ENCODE results near the gene SCAF4. TPM values are rescaled to one million over a fixed set of nuclear protein-coding genes. Genes with fewer than 3 reads are reported as not detected.

The SCAF4 gene
- total and polyA plus RNA-seq, 2 of the 8 experiments (the other 6 are each of a cell fraction or from before 2014, with no cell fraction given), result 28.9 to 55.1 TPM

DNA sequence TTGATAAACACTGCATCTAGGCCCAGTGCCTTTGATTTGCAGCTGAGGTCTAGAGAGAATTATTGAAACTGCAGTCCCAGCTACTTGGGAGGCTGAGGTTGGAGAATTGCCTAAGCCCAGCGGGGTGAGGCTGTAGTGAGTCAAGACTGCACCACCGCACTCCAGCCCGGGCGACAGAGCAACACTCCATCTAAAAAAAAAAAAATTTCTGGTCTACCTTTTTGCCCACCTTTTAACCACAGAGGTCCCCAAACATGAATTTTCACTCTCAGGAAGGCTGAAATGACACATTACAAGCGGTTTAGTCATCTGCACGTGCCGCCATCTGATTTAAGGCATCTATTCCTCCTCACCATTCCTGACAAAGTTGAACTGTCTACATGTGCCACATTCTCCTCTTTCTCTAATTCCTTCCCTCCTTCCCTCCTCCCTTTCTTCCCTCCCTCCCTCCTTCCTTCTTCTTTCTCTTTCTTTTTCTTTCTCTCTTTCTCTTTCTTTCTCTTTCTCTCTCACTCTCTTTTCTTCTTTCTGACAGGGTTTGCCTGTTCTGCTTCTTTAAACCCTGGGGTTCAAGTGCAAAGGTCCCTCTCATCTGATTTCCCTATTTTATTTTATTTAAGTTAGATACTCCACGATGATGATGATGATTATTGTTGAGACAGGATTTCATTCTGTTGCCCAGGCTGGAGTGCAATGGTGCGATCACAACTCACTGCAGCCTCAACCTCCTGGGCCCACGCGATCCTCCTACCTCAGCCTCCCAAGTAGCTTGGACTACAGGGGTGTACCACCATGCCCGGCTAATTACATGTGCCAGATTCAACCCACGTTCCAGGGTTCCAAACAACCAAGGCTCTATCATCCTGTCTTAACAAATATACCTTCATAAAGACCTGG is 75.5 kb downstream of the SCAF4 start:
- H2AFZ ChIP-seq (ENCODE audit: low read length), result no peak overlapping the region
- no peak for TF ChIP-seq NANOG (IDR thresholded peaks at IDR 0.05; ENCODE audit: insufficient read depth, low read depth, low read length, poor library complexity, severe bottlenecking)
- TF ChIP-seq, protein P1, sequence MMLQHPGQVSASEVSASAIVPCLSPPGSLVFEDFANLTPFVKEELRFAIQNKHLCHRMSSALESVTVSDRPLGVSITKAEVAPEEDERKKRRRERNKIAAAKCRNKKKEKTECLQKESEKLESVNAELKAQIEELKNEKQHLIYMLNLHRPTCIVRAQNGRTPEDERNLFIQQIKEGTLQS (IDR thresholded peaks at IDR 0.05; ENCODE audit: insufficient read depth, low read depth, low read length), result no peak
- TF ChIP-seq, protein P2, sequence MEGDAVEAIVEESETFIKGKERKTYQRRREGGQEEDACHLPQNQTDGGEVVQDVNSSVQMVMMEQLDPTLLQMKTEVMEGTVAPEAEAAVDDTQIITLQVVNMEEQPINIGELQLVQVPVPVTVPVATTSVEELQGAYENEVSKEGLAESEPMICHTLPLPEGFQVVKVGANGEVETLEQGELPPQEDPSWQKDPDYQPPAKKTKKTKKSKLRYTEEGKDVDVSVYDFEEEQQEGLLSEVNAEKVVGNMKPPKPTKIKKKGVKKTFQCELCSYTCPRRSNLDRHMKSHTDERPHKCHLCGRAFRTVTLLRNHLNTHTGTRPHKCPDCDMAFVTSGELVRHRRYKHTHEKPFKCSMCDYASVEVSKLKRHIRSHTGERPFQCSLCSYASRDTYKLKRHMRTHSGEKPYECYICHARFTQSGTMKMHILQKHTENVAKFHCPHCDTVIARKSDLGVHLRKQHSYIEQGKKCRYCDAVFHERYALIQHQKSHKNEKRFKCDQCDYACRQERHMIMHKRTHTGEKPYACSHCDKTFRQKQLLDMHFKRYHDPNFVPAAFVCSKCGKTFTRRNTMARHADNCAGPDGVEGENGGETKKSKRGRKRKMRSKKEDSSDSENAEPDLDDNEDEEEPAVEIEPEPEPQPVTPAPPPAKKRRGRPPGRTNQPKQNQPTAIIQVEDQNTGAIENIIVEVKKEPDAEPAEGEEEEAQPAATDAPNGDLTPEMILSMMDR (IDR thresholded peaks at IDR 0.05; ENCODE audit: control extremely low read depth in 1 of 3, insufficient read depth in 1 of 3, low read depth in 1 of 3, low read length in 3 of 3), result no peak
- no peak for TF ChIP-seq CREB1 (IDR thresholded peaks at IDR 0.05)
- TF ChIP-seq, protein P3, sequence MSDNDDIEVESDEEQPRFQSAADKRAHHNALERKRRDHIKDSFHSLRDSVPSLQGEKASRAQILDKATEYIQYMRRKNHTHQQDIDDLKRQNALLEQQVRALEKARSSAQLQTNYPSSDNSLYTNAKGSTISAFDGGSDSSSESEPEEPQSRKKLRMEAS (IDR thresholded peaks at IDR 0.05), result no peak
- no peak for TF ChIP-seq EZH2 (IDR thresholded peaks at IDR 0.05; ENCODE audit: low read depth, low read length, severe bottlenecking)
- no peak for TF ChIP-seq HDAC2 (IDR thresholded peaks at IDR 0.05; ENCODE audit: borderline replicate concordance in 1 of 2, low read depth in 2 of 2, low read length in 2 of 2)

More for the DNA sequence above, 75.5 kb downstream of the SCAF4 start:
- Histone ChIP-seq H3K36me3 (ENCODE audit: control insufficient read depth in 2 of 4, insufficient read depth in 4 of 4, low read length in 3 of 4) (no peaks in the 10 kb centered on the region), H3K27ac (ENCODE audit: low read depth, low read length) (no peak overlapping the region), H3K18ac (ENCODE audit: extremely low read depth, low read length) (no peak overlapping the region), H2AK5ac (ENCODE audit: low read depth, low read length) (no peak overlapping the region), H2BK5ac (ENCODE audit: low read depth, low read length) (no peak overlapping the region), H2BK120ac (replicated peaks; ENCODE audit: low read depth, low read length) (no peak overlapping the region), H3K4me1 (replicated peaks in 1 of 4; ENCODE audit: control insufficient read depth in 3 of 4, insufficient read depth in 4 of 4, low read length in 3 of 4) (peaks cover 0 to 1% (median 0%) of the 10 kb centered on the region in 4 experiments; a peak in 2 of 7 replicates), H3K9me3 (ENCODE audit: insufficient read depth in 2 of 2, low read depth in 1 of 2, low read length in 1 of 2) (peaks cover 0 to 6% of the 10 kb centered on the region in 2 experiments; a peak in 1 of 4 replicates), H3K4me2 (ENCODE audit: insufficient read depth in 1 of 2, low read depth in 2 of 2, low read length in 2 of 2) (no peak overlapping the region), H3K23ac (ENCODE audit: insufficient read length) (no peak overlapping the region), H3K9ac (replicated peaks in 1 of 4; ENCODE audit: extremely low read depth in 1 of 4, low read depth in 3 of 4, low read length in 3 of 4) (no peak overlapping the region), H3K56ac (replicated peaks; ENCODE audit: insufficient read length, low read depth, low read length) (no peak overlapping the region), H4K8ac (ENCODE audit: extremely low read depth, insufficient read depth, low read length) (no peak overlapping the region), H4K20me1 (replicated peaks in 1 of 2; ENCODE audit: control insufficient read depth in 1 of 2, insufficient read depth in 2 of 2, low read length in 2 of 2) (peaks cover 0 to 2% of the 10 kb centered on the region in 2 experiments), H4K5ac (ENCODE audit: insufficient read length, low read depth, low read length) (no peak overlapping the region), H2BK15ac (ENCODE audit: low read length) (no peak overlapping the region), H3K4me3 (ENCODE audit: extremely low read depth in 1 of 4, insufficient read depth in 2 of 4, low read depth in 3 of 4, low read length in 4 of 4) (no peak overlapping the region), H2BK12ac (ENCODE audit: low read depth, low read length) (no peak overlapping the region), H4K91ac (replicated peaks; ENCODE audit: insufficient read length, low read length) (no peak overlapping the region), H3K14ac (ENCODE audit: insufficient read length) (no peak overlapping the region), H3K4ac (replicated peaks; ENCODE audit: insufficient read length, low read depth, low read length) (no peak overlapping the region), H3K23me2 (ENCODE audit: low read depth, low read length) (no peaks in the 10 kb centered on the region; the same call in 1 of the 2 replicates), H3K79me2 (ENCODE audit: control insufficient read depth in 1 of 2, insufficient read depth in 2 of 2, low read length in 2 of 2) (peaks cover 0 to 14% of the 10 kb centered on the region in 2 experiments; a peak in 2 of 4 replicates), H2BK20ac (ENCODE audit: low read length) (no peak overlapping the region), H3K79me1 (ENCODE audit: low read depth, low read length) (no peaks in the 10 kb centered on the region), H3K27me3 (replicated peaks in 1 of 4; ENCODE audit: control insufficient read depth in 3 of 4, extremely low read depth in 1 of 4, insufficient read depth in 3 of 4, low read length in 3 of 4) (no peaks in the 10 kb centered on the region)
- DNase-seq (ENCODE audit: low read depth in 1 of 2, low spot score in 2 of 2) (no peak), FAIRE-seq (no peak)
- ChIA-PET POLR2A (ENCODE audit: partially characterized antibody) (no interaction called here), CTCF (ENCODE audit: partially characterized antibody) (interaction anchor here (1.5 kb wide), 1 partner anchor 97 kb away, joined by 3 read pairs; no protein-coding TSS in a partner anchor)
- WGBS, 2 experiments (ENCODE audit: extremely low coverage in 1 of 2, insufficient coverage in 1 of 2, insufficient read length in 1 of 2, insufficient replicate concordance in 2 of 2, low coverage in 1 of 2, low lambda C conversion rate in 2 of 2, missing lambda C conversion rate in 1 of 2), result 93% methylated on average over 13 of the region's 13 CpGs; no CpG with 5 or more reads in 1 of the 2 experiments
